K562 (cell line): Measurements from ENCODE around the gene GLIPR1. TPM values are rescaled to one million over a fixed set of nuclear protein-coding genes. Genes with fewer than 3 reads are reported as not detected.

ENCODE experiments used
- ATAC-seq: fragments of 200-7000 bp; cut with Tn5 transposase; 3 replicates; pipeline ENCODE4 v1.9.1; 2020; ENCODE audit warnings: moderate library complexity
- BruUV-seq: library from RNA; stranded (reverse); fragments of 400-500 nt; replicated peaks from 2 replicates; lab custom pipeline; 2021; lab: Mats Ljungman, UMichigan
- CTCF ChIA-PET: fragments of 300-600 bp; formaldehyde crosslinking; extraction: SDS; loops from one replicate; lab custom pipeline; 2021; ENCODE audit warnings: low intra/inter-chr PET ratio; lab: Yijun Ruan, JAX
- POLR2A ChIA-PET: fragments of 300-600, 350-650 bp; sonication (Branson Sonifier 250); formaldehyde crosslinking; extraction: SDS; loops from one replicate; lab custom pipeline; 2021; ENCODE audit warnings: antibody characterized with exemption, inconsistent platforms; lab: Yijun Ruan, JAX
- DNase-seq, 4 experiments: peaks; one replicate each; pipeline versions ENCODE4 v3.0.0 to v3.0.0-alpha.2; 2011 to 2018; ENCODE audit warnings: low spot score in 3 of 4, mixed read lengths in 3 of 4; ENCODE audit errors: extremely low read depth in 1 of 4
- FAIRE-seq: peaks from 2 replicates; lab custom pipeline; 2011; peaks lifted over from hg19 to GRCh38; lab: Jason Lieb, UNC
- H2AFZ ChIP-seq: 2 replicates; pipeline ENCODE4 v1.6.0; 2011; ENCODE audit warnings: low read depth, low read length, control low read depth, inconsistent platforms
- H3K27ac ChIP-seq: fragments of 200-600 bp; 3 replicates; pipeline ENCODE4 v1.8.0; 2011; ENCODE audit warnings: low read depth, mild to moderate bottlenecking, control low read depth, inconsistent platforms, low read length, moderate library complexity, mixed read lengths; ENCODE audit errors: extremely low read depth
- H3K27me3 ChIP-seq, 2 experiments: fragments of 300-600 bp in 1 of 2; 2 replicates in 1 of 2; 3 replicates in 1 of 2; pipeline versions ENCODE4 v1.6.0 to v1.8.0; 2011; ENCODE audit warnings: inconsistent platforms in 2 of 2, low read length in 2 of 2, mild to moderate bottlenecking in 1 of 2, mixed read lengths in 1 of 2, moderate library complexity in 1 of 2; ENCODE audit not compliant: control insufficient read depth in 2 of 2, insufficient read depth in 2 of 2
- H3K36me3 ChIP-seq: fragments of 300-600 bp; 3 replicates; pipeline ENCODE4 v1.8.0; 2011; ENCODE audit warnings: mild to moderate bottlenecking, low read length, inconsistent platforms; ENCODE audit not compliant: control insufficient read depth, insufficient read depth
- H3K4me1 ChIP-seq, 2 experiments: fragments of 200-600 bp in 1 of 2; replicated peaks in 1 of 2; 2 replicates in 1 of 2; 3 replicates in 1 of 2; pipeline versions ENCODE4 v1.5.1 to v1.8.0; 2011; ENCODE audit warnings: inconsistent platforms in 2 of 2, low read length in 2 of 2, mild to moderate bottlenecking in 1 of 2, mixed read lengths in 1 of 2, moderate library complexity in 1 of 2; ENCODE audit not compliant: control insufficient read depth in 2 of 2, insufficient read depth in 2 of 2
- H3K4me2 ChIP-seq: 2 replicates; pipeline ENCODE4 v1.6.1; 2011; ENCODE audit warnings: low read length, control low read depth, inconsistent platforms, mixed read lengths; ENCODE audit not compliant: insufficient read depth
- H3K4me3 ChIP-seq: fragments of 200-600 bp; sonication (generic), shearing (Covaris generic); 2 replicates; pipeline ENCODE4 v1.5.1; 2016; ENCODE audit warnings: control low read depth, inconsistent platforms
- H3K79me2 ChIP-seq: fragments of 200-600 bp; 3 replicates; pipeline ENCODE4 v1.8.0; 2011; ENCODE audit warnings: low read length, inconsistent platforms; ENCODE audit not compliant: control insufficient read depth, insufficient read depth
- H3K9ac ChIP-seq, 2 experiments: 2 replicates each; pipeline versions ENCODE4 v1.6.0 to v1.6.1; 2011; ENCODE audit warnings: low read depth in 2 of 2, low read length in 2 of 2, control low read depth in 1 of 2, inconsistent platforms in 1 of 2, mild to moderate bottlenecking in 1 of 2, mixed read lengths in 1 of 2; ENCODE audit not compliant: insufficient read depth in 1 of 2
- H3K9me1 ChIP-seq: one replicate; pipeline ENCODE4 v1.6.0; 2011; ENCODE audit warnings: inconsistent platforms, mild to moderate bottlenecking, low read length, moderate library complexity; ENCODE audit not compliant: control insufficient read depth, insufficient read depth
- H3K9me3 ChIP-seq: replicated peaks from 2 replicates; pipeline ENCODE4 v1.5.1; 2011; ENCODE audit warnings: low read depth, low read length, inconsistent platforms; ENCODE audit not compliant: control insufficient read depth, insufficient read depth
- H4K20me1 ChIP-seq: replicated peaks from 2 replicates; pipeline ENCODE4 v1.6.1; 2011; ENCODE audit warnings: low read length, inconsistent platforms, mixed read lengths; ENCODE audit not compliant: control insufficient read depth, insufficient read depth
- RAD21 ChIP-seq, 2 experiments: fragments of 250-450 bp in 1 of 2; fragments of 450-650 bp in 1 of 2; sonication (Bioruptor Pico) in 1 of 2; formaldehyde crosslinking in 1 of 2; IDR thresholded peaks in 1 of 2; conservative IDR thresholded peaks in 1 of 2; 2 replicates each; pipeline versions ENCODE4 v1.4.0 to v1.8.0; 2020 to 2022; ENCODE audit warnings: mild to moderate bottlenecking in 2 of 2, moderate library complexity in 1 of 2
- SRSF9 ChIP-seq: fragments of 200-400 bp; formaldehyde crosslinking; IDR thresholded peaks from 2 replicates; pipeline ENCODE4 v1.6.1; 2017; ENCODE audit warnings: low read depth, low read length, borderline replicate concordance
- TAL1 ChIP-seq: fragments of 450-650 bp; IDR thresholded peaks from 2 replicates; pipeline ENCODE4 v1.6.1; 2016; ENCODE audit warnings: mild to moderate bottlenecking
- ZBTB11 ChIP-seq, 3 experiments: fragments of 200-800 bp in 1 of 3; fragments of 250-450 bp in 1 of 3; fragments of 450-650 bp in 1 of 3; sonication (Bioruptor Pico) in 1 of 3; sonication (Bioruptor generic) in 1 of 3; formaldehyde crosslinking in 1 of 3; IDR thresholded peaks; 2 replicates each; pipeline versions ENCODE4 v1.6.1 to v1.8.0; 2016 to 2022; ENCODE audit warnings: mild to moderate bottlenecking in 2 of 3, missing genetic modification characterization in 2 of 3, missing compliant biosample characterization in 1 of 3, moderate library complexity in 1 of 3
- ZNF583 ChIP-seq: fragments of 250-450 bp; sonication (Bioruptor Pico); IDR thresholded peaks from 2 replicates; pipeline ENCODE4 v1.4.0; 2020
- WGBS: fragments of 100-300 bp; shearing (Covaris generic); methylation state at CpG from one replicate; pipeline ENCODE4 v1.1.6; 2016; ENCODE audit warnings: low coverage, mixed read lengths; ENCODE audit not compliant: insufficient coverage; ENCODE audit errors: missing lambda C conversion rate; 5-methylcytosine and 5-hydroxymethylcytosine counted together
- in situ Hi-C: fragments of 300-500 bp; cut with MboI; formaldehyde crosslinking; loops from 4 replicates; pipeline ENCODE4 v1.15.0; 2018; ENCODE audit warnings: inconsistent platforms, mixed read lengths
- intact Hi-C: fragments of 100-400 bp; cut with micrococcal nuclease; formaldehyde crosslinking; loops from 2 replicates; pipeline ENCODE4 v1.14.2; 2022
- polyA plus RNA-seq, 8 experiments: library from polyadenylated mRNA; depleted of rRNA in 4 of 8; stranded (reverse) in 5 of 8; unstranded in 3 of 8; fragments of >200 nt; fragmentation: Nextera tagmentation in 2 of 8; fragmentation: Illumina TruSeq in 1 of 8; extraction: Ambion mirVana in 2 of 8; extraction: Trizol in 1 of 8; gene quantifications; 2 replicates each; pipeline versions ENCODE4 v1.2.1 to v1.2.3, GENCODE V29; 2011 to 2014; ENCODE audit warnings: inconsistent platforms in 1 of 8, missing spikeins in 1 of 8
- total RNA-seq, 7 experiments: library from RNA; depleted of rRNA in 6 of 7; stranded (reverse); fragments of >200 nt in 6 of 7; fragmentation: Illumina TruSeq in 2 of 7; extraction: Trizol in 2 of 7; gene quantifications; 2 replicates each; pipeline versions ENCODE4 v1.2.1 to v1.2.3, GENCODE V29; 2011 to 2021; ENCODE audit warnings: low replicate concordance in 1 of 7
- TF ChIP-seq, protein P1 (sequence below): fragments of 450-650 bp; formaldehyde crosslinking; IDR thresholded peaks from 2 replicates; pipeline ENCODE4 v1.4.0; 2020; ENCODE audit warnings: mild to moderate bottlenecking, moderate library complexity
- TF ChIP-seq, protein P2 (sequence below), 3 experiments: IDR thresholded peaks in 2 of 3; conservative IDR thresholded peaks in 1 of 3; 2 replicates each; pipeline ENCODE4 v1.5.1; 2011 to 2012; ENCODE audit warnings: low read length in 3 of 3, mild to moderate bottlenecking in 3 of 3, control low read depth in 2 of 3, improper control_type of control experiment in 1 of 3, inconsistent platforms in 1 of 3, low read depth in 1 of 3, mixed read lengths in 1 of 3, moderate library complexity in 1 of 3; ENCODE audit not compliant: insufficient read depth in 2 of 3
- TF ChIP-seq, protein P3 (sequence below), 2 experiments: fragments of 450-650 bp in 1 of 2; IDR thresholded peaks; 2 replicates each; pipeline ENCODE4 v1.6.1; 2011 to 2017; ENCODE audit warnings: low read depth in 2 of 2, antibody characterized with exemption in 1 of 2, borderline replicate concordance in 1 of 2, low read length in 1 of 2, mild to moderate bottlenecking in 1 of 2, mixed read lengths in 1 of 2; ENCODE audit not compliant: control insufficient read depth in 1 of 2

The GLIPR1 gene
- total and polyA plus RNA-seq, 9 of the 15 experiments (the other 6 are each of a cell fraction or from before 2014, with no cell fraction given): 0.26 to 2.1 (median 1.2) TPM

DNA sequence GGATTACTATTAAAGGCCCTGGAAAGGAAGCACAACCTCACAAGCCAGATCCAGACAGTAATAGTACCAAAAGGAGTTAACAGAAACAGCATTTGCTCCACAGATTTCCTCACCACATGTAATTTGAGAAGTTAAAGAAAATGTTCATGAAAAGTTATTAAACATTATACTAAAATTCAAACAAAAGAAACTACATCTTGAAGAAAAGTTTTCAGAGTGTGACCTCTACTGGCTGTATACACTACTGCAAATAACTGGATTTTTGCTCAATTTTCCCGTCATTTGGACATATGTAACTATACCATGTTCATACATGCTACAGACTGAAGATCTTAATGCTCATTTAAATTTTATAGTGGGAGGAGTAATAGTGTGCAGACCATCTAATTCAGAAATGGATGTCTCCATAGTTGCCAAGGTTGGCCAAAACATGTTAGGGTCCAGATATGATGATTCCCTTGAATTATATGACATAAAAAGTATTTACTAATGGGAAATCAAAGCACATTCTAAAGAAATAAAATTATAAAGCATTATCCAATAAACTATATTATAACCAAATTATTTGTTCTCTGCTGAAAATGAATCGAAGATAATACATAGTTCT, 25.3 kb downstream of the GLIPR1 start:
- H3K27me3 ChIP-seq: no peaks in the 10 kb centered on the region
- H3K4me3 ChIP-seq: no peak overlapping the region
- ChIA-PET CTCF (interaction anchor here (1.6 kb wide), 1 partner anchor 171 kb away, joined by 5 read pairs; the partner anchor contains the start of gene GLIPR1L1), POLR2A (no interaction called here)
- in situ Hi-C loops: no loop called here
- H3K9ac ChIP-seq: no peak overlapping the region
- no peak overlapping the region for H2AFZ ChIP-seq
- peaks cover 86% of the 10 kb centered on the region for H3K36me3 ChIP-seq
- H3K27ac ChIP-seq: no peak overlapping the region
- H3K9me1 ChIP-seq: no peaks in the 10 kb centered on the region
- peaks cover 0 to 5% of the 10 kb centered on the region in 2 experiments; a peak in 1 of 5 replicates for H3K4me1 ChIP-seq
- ATAC-seq (peak; percentile 73; the same call in 2 of the 3 replicates), DNase-seq (peak in 1 of 4 experiments; percentile 12), FAIRE-seq (no peak)
- H3K79me2 ChIP-seq: peaks cover 41% of the 10 kb centered on the region
- TF ChIP-seq, protein P1, sequence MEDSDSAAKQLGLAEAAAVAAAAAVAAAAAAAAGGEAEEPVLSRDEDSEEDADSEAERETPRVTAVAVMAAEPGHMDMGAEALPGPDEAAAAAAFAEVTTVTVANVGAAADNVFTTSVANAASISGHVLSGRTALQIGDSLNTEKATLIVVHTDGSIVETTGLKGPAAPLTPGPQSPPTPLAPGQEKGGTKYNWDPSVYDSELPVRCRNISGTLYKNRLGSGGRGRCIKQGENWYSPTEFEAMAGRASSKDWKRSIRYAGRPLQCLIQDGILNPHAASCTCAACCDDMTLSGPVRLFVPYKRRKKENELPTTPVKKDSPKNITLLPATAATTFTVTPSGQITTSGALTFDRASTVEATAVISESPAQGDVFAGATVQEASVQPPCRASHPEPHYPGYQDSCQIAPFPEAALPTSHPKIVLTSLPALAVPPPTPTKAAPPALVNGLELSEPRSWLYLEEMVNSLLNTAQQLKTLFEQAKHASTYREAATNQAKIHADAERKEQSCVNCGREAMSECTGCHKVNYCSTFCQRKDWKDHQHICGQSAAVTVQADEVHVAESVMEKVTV (CRISPR knock-in tag): 0 out of 2 replicates have a peak, but pooled peaks have one; percentile 8
- TF ChIP-seq, protein P2, sequence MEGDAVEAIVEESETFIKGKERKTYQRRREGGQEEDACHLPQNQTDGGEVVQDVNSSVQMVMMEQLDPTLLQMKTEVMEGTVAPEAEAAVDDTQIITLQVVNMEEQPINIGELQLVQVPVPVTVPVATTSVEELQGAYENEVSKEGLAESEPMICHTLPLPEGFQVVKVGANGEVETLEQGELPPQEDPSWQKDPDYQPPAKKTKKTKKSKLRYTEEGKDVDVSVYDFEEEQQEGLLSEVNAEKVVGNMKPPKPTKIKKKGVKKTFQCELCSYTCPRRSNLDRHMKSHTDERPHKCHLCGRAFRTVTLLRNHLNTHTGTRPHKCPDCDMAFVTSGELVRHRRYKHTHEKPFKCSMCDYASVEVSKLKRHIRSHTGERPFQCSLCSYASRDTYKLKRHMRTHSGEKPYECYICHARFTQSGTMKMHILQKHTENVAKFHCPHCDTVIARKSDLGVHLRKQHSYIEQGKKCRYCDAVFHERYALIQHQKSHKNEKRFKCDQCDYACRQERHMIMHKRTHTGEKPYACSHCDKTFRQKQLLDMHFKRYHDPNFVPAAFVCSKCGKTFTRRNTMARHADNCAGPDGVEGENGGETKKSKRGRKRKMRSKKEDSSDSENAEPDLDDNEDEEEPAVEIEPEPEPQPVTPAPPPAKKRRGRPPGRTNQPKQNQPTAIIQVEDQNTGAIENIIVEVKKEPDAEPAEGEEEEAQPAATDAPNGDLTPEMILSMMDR (IDR thresholded peaks at IDR 0.05 in 2 of 3, conservative IDR thresholded peaks at IDR 0.05 in 1 of 3; ENCODE audit: insufficient read depth in 2 of 3, low read depth in 1 of 3, low read length in 3 of 3): peak in 2 of 3 experiments; percentile 40 to 47; a peak in 2 of 6 replicates
- TF ChIP-seq, protein P3, sequence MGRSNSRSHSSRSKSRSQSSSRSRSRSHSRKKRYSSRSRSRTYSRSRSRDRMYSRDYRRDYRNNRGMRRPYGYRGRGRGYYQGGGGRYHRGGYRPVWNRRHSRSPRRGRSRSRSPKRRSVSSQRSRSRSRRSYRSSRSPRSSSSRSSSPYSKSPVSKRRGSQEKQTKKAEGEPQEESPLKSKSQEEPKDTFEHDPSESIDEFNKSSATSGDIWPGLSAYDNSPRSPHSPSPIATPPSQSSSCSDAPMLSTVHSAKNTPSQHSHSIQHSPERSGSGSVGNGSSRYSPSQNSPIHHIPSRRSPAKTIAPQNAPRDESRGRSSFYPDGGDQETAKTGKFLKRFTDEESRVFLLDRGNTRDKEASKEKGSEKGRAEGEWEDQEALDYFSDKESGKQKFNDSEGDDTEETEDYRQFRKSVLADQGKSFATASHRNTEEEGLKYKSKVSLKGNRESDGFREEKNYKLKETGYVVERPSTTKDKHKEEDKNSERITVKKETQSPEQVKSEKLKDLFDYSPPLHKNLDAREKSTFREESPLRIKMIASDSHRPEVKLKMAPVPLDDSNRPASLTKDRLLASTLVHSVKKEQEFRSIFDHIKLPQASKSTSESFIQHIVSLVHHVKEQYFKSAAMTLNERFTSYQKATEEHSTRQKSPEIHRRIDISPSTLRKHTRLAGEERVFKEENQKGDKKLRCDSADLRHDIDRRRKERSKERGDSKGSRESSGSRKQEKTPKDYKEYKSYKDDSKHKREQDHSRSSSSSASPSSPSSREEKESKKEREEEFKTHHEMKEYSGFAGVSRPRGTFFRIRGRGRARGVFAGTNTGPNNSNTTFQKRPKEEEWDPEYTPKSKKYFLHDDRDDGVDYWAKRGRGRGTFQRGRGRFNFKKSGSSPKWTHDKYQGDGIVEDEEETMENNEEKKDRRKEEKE (IDR thresholded peaks at IDR 0.05; ENCODE audit: borderline replicate concordance in 1 of 2, control insufficient read depth in 1 of 2, low read depth in 2 of 2, low read length in 1 of 2): no peak
- TF ChIP-seq SRSF9: no peak
- TF ChIP-seq TAL1: no peak
- peak in 1 of 3 experiments; percentile 38; a peak in 1 of 6 replicates for TF ChIP-seq ZBTB11 (CRISPR knock-in tag; IDR thresholded peaks at IDR 0.05)
- peak; percentile 39 to 47 for TF ChIP-seq RAD21 (CRISPR knock-in tag; conservative IDR thresholded peaks at IDR 0.05 in 1 of 2, IDR thresholded peaks at IDR 0.05 in 1 of 2)
- TF ChIP-seq ZNF583 (CRISPR knock-in tag): no peak
- H4K20me1 ChIP-seq: no peaks in the 10 kb centered on the region
- intact Hi-C loops: no loop called here
- H3K9me3 ChIP-seq: no peaks in the 10 kb centered on the region
- WGBS: 82% methylated on average over 2 of the region's 2 CpGs
- no peak overlapping the region for H3K4me2 ChIP-seq
- no TSS peak for BruUV-seq
